Transverse colon (tissue), 4 donors: ENCODE measurements around the gene PDE6H. TPM values are rescaled to one million over a fixed set of nuclear protein-coding genes. Genes with fewer than 3 reads are reported as not detected.

ENCODE experiments used
- DNase-seq: peaks from one replicate; pipeline ENCODE4 v3.0.0-alpha.2; 2019
- H3K27ac ChIP-seq, 4 donors: fragments of 200-600 bp; sonication (generic); 2 replicates each; pipeline ENCODE4 v1.5.1; 2016 to 2018; ENCODE audit warnings: inconsistent platforms in 4 of 4
- H3K27me3 ChIP-seq: fragments of 200-600 bp; sonication (generic); 2 replicates; pipeline ENCODE4 v1.5.1; 2017; ENCODE audit warnings: inconsistent platforms
- H3K36me3 ChIP-seq, 4 donors: fragments of 200-600 bp; sonication (generic); 2 replicates each; pipeline ENCODE4 v1.5.1; 2017 to 2019; ENCODE audit warnings: inconsistent platforms in 4 of 4
- H3K4me1 ChIP-seq, 4 donors: fragments of 200-600 bp; sonication (generic); 2 replicates each; pipeline ENCODE4 v1.5.1; 2017 to 2020; ENCODE audit warnings: inconsistent platforms in 4 of 4
- H3K4me3 ChIP-seq, 4 donors: fragments of 200-600 bp; sonication (generic); 1 replicate in 1 of 4; 2 replicates in 3 of 4; pipeline versions ENCODE4 v1.5.1 to v1.6.1; 2017 to 2019; ENCODE audit warnings: inconsistent platforms in 4 of 4
- H3K9me3 ChIP-seq, 2 donors: fragments of 200-600 bp; sonication (generic); 2 replicates each; pipeline ENCODE4 v1.5.1; 2017 to 2019; ENCODE audit warnings: inconsistent platforms in 2 of 2
- CTCF ChIP-seq, 5 experiments: fragments of 200-600 bp in 3 of 5; fragments of 450-650 bp in 2 of 5; sonication (generic) in 3 of 5; IDR thresholded peaks; 1 replicate in 2 of 5; 2 replicates in 3 of 5; pipeline ENCODE4 v1.5.1; 2016 to 2017; ENCODE audit warnings: antibody characterized with exemption in 5 of 5, inconsistent platforms in 3 of 5, mild to moderate bottlenecking in 2 of 5, moderate library complexity in 1 of 5
- EP300 ChIP-seq: sonication (generic); formaldehyde crosslinking; IDR thresholded peaks from one replicate; pipeline ENCODE4 v1.6.1; 2017; ENCODE audit warnings: antibody characterized with exemption, low read depth
- POLR2A ChIP-seq: fragments of 450-650 bp; IDR thresholded peaks from one replicate; pipeline ENCODE4 v1.6.1; 2016; ENCODE audit warnings: antibody characterized with exemption, mild to moderate bottlenecking, moderate library complexity
- POLR2AphosphoS5 ChIP-seq, 3 donors: sonication (generic); formaldehyde crosslinking; IDR thresholded peaks; one replicate each; pipeline ENCODE4 v1.6.1; 2016; ENCODE audit warnings: antibody characterized with exemption in 3 of 3
- WGBS, 2 donors: methylation state at CpG; one replicate each; pipeline ENCODE4 v1.1.5; 2018; ENCODE audit warnings: low coverage in 1 of 2; 5-methylcytosine and 5-hydroxymethylcytosine counted together
- in situ Hi-C, 4 donors: fragments of 200-750 bp; cut with MboI; loops; one replicate each; pipeline versions ENCODE4 v1.15.0 to v1.15.1; 2017; ENCODE audit warnings: low sequenced_read_pairs in 3 of 4, low pct_ligation_motif_present in 1 of 4, low pct_unique_long_range_greater_than_20kb in 1 of 4
- intact Hi-C: fragments of 100-400 bp; cut with DNase I; formaldehyde crosslinking; loops from one replicate; pipeline ENCODE4 v1.15.1; 2023; ENCODE audit warnings: low total_unique reads
- total RNA-seq, 4 donors: library from RNA; depleted of rRNA; stranded (reverse); fragments of >200 nt; gene quantifications; one replicate each; pipeline ENCODE4 v1.1.0, GENCODE V29; 2016

Gene PDE6H
- total RNA-seq, 4 donors from 2014 or later, result not detected

- Histone ChIP-seq H3K27ac (peak overlapping the region; percentile 49 to 76 (median 70)), H3K4me3 (peak overlapping the region in 3 of 4 donors; percentile 2 to 47 (median 21)), H3K4me1 (peaks cover 0 to 13% (median 6%) of the 10 kb centered on the region in 4 donors), H3K9me3 (no peaks in the 10 kb centered on the region), H3K27me3 (no peaks in the 10 kb centered on the region), H3K36me3 (no peaks in the 10 kb centered on the region)
- WGBS, 2 donors, result 62 to 66% methylated on average over 2 to 4 of the region's 4 CpGs
- DNase-seq, result no peak
- intact Hi-C loops, result no loop called here
- TF ChIP-seq CTCF (IDR thresholded peaks at IDR 0.05) (no peak), POLR2A (no peak), POLR2AphosphoS5 (IDR thresholded peaks at IDR 0.05) (no peak), EP300 (no peak)
- in situ Hi-C loops, result no loop called here
These were observed 12.8 kb upstream of the PDE6H start for GRCh38 chr12:14959916-14960496.

GRCh38 chr12:14960548-14961465 is 12.0 kb upstream of the PDE6H start:
- TF ChIP-seq CTCF (IDR thresholded peaks at IDR 0.05) (no peak), POLR2A (no peak), POLR2AphosphoS5 (IDR thresholded peaks at IDR 0.05) (no peak), EP300 (no peak)
- peak overlapping the region; percentile 49 to 76 (median 70) for H3K27ac ChIP-seq
- H3K36me3 ChIP-seq, result no peaks in the 10 kb centered on the region
- peak; percentile 21 for DNase-seq
- H3K4me1 ChIP-seq, result peaks cover 0 to 13% (median 6%) of the 10 kb centered on the region in 4 donors
- in situ Hi-C loops, result no loop called here
- H3K27me3 ChIP-seq, result no peaks in the 10 kb centered on the region
- intact Hi-C loops, result no loop called here
- 45 to 55% methylated on average over 10 to 13 of the region's 13 CpGs for WGBS, 2 donors
- H3K4me3 ChIP-seq, result peak overlapping the region in 3 of 4 donors; percentile 20 to 47 (median 21)
- H3K9me3 ChIP-seq, result no peaks in the 10 kb centered on the region

- H3K27ac ChIP-seq, result peak within 1 kb of the TSS; percentile 49 to 76 (median 70)
- no peak for TF ChIP-seq EP300
- TF ChIP-seq POLR2AphosphoS5 (IDR thresholded peaks at IDR 0.05), result peak; percentile 47 to 74 (median 69)
- TF ChIP-seq POLR2A, result peak; percentile 71
- TF ChIP-seq CTCF (IDR thresholded peaks at IDR 0.05), result no peak
- peaks cover 0 to 13% (median 5%) of the 10 kb centered on the region in 4 donors for H3K4me1 ChIP-seq
- H3K9me3 ChIP-seq, result no peaks in the 10 kb centered on the region
- 61 to 62% methylated on average over 13 to 14 of the region's 14 CpGs for WGBS, 2 donors
- DNase-seq, result peak; percentile 58
- no peaks in the 10 kb centered on the region for H3K27me3 ChIP-seq
- H3K4me3 ChIP-seq, result peak within 1 kb of the TSS in 3 of 4 donors; percentile 20 to 47 (median 21)
- H3K36me3 ChIP-seq, result no peaks in the 10 kb centered on the region
- in situ Hi-C loops, result no loop called here
- intact Hi-C loops, result no loop called here
These were observed 11.2 kb upstream of the PDE6H start, which contains the start of gene ARHGDIB for GRCh38 chr12:14961466-14962152. ARHGDIB (minus strand) TSS chr12:14961601; CDS start chr12:14950712, 10,889 bp downstream.

GRCh38 chr12:14962153-14962539 is 10.7 kb upstream of the PDE6H start:
- Histone ChIP-seq H3K4me1 (peaks cover 0 to 7% (median 2%) of the 10 kb centered on the region in 4 donors), H3K36me3 (no peaks in the 10 kb centered on the region), H3K4me3 (peak overlapping the region in 1 of 4 donors; percentile 47), H3K9me3 (no peaks in the 10 kb centered on the region), H3K27me3 (no peaks in the 10 kb centered on the region), H3K27ac (peak overlapping the region; percentile 49 to 76 (median 70))
- DNase-seq, result no peak
- in situ Hi-C loops, result no loop called here
- WGBS, 2 donors, result 52 to 72% methylated on average over 3 of the region's 3 CpGs
- TF ChIP-seq CTCF (IDR thresholded peaks at IDR 0.05) (no peak), EP300 (no peak), POLR2AphosphoS5 (IDR thresholded peaks at IDR 0.05) (no peak), POLR2A (no peak)
- intact Hi-C loops, result no loop called here
